Stomach smooth muscle (tissue), 2 donors: ENCODE measurements around the gene SLC9A1.

ENCODE experiments used
- H3K27ac ChIP-seq: one replicate; pipeline ENCODE4 v1.7.0; 2013; ENCODE audit warnings: mild to moderate bottlenecking, low read length, inconsistent platforms
- H3K27me3 ChIP-seq, 2 donors: one replicate each; pipeline ENCODE4 v1.7.0; 2013; ENCODE audit warnings: low read length in 2 of 2; ENCODE audit not compliant: insufficient read depth in 2 of 2, control insufficient read depth in 1 of 2
- H3K36me3 ChIP-seq, 2 donors: one replicate each; pipeline ENCODE4 v1.7.0; 2013; ENCODE audit warnings: low read length in 2 of 2; ENCODE audit not compliant: control insufficient read depth in 2 of 2, insufficient read depth in 2 of 2
- H3K4me1 ChIP-seq: one replicate; pipeline ENCODE4 v1.7.0; 2013; ENCODE audit warnings: low read length; ENCODE audit not compliant: control insufficient read depth, insufficient read depth
- H3K4me3 ChIP-seq, 2 donors: one replicate each; pipeline ENCODE4 v1.7.0; 2013; ENCODE audit warnings: low read length in 2 of 2
- H3K9ac ChIP-seq, 2 donors: one replicate each; pipeline ENCODE4 v1.7.0; 2013; ENCODE audit warnings: low read length in 2 of 2, mild to moderate bottlenecking in 1 of 2
- H3K9me3 ChIP-seq, 2 donors: one replicate each; pipeline ENCODE4 v1.7.0; 2013; ENCODE audit warnings: low read length in 2 of 2; ENCODE audit not compliant: control insufficient read depth in 2 of 2
- donor health status: healthy.
- donor health status: Pancreatic carcinoma.

Gene SLC9A1

GRCh38 chr1:27152004-27152828, 2.7 kb downstream of the SLC9A1 start:
- no peaks in the 10 kb centered on the region for H3K36me3 ChIP-seq
- H3K27me3 ChIP-seq: no peaks in the 10 kb centered on the region
- H3K4me1 ChIP-seq: peaks cover 43% of the 10 kb centered on the region
- peak overlapping the region; percentile 36 to 79 for H3K9ac ChIP-seq
- peak overlapping the region; percentile 70 to 84 for H3K4me3 ChIP-seq
- H3K27ac ChIP-seq: peak overlapping the region; percentile 61
- no peaks in the 10 kb centered on the region for H3K9me3 ChIP-seq

GRCh38 chr1:27150641-27151040, 4.3 kb downstream of the SLC9A1 start:
- no peaks in the 10 kb centered on the region for H3K36me3 ChIP-seq
- H3K9me3 ChIP-seq: no peaks in the 10 kb centered on the region
- no peaks in the 10 kb centered on the region for H3K27me3 ChIP-seq
- H3K4me3 ChIP-seq: peak overlapping the region in 1 of 2 donors; percentile 8
- H3K27ac ChIP-seq: no peak overlapping the region
- H3K9ac ChIP-seq: no peak overlapping the region
- H3K4me1 ChIP-seq: peaks cover 51% of the 10 kb centered on the region

- no peak overlapping the region for H3K27ac ChIP-seq
- H3K4me1 ChIP-seq: peaks cover 56% of the 10 kb centered on the region
- H3K4me3 ChIP-seq: peak overlapping the region in 1 of 2 donors; percentile 8
- H3K36me3 ChIP-seq: no peaks in the 10 kb centered on the region
- no peaks in the 10 kb centered on the region for H3K27me3 ChIP-seq
- H3K9me3 ChIP-seq: no peaks in the 10 kb centered on the region
- H3K9ac ChIP-seq: no peak overlapping the region
Measured at GRCh38 chr1:27150183-27150582, 4.7 kb downstream of the SLC9A1 start.

GRCh38 chr1:27149762-27150113, 5.2 kb downstream of the SLC9A1 start:
- Histone ChIP-seq H3K9me3 (no peaks in the 10 kb centered on the region), H3K9ac (no peak overlapping the region), H3K27ac (no peak overlapping the region), H3K4me3 (peak overlapping the region in 1 of 2 donors; percentile 22), H3K27me3 (no peaks in the 10 kb centered on the region), H3K36me3 (no peaks in the 10 kb centered on the region), H3K4me1 (peaks cover 58% of the 10 kb centered on the region)

- Histone ChIP-seq H3K27ac (no peak overlapping the region), H3K9me3 (no peaks in the 10 kb centered on the region), H3K4me1 (peaks cover 53% of the 10 kb centered on the region), H3K27me3 (no peaks in the 10 kb centered on the region), H3K9ac (no peak overlapping the region), H3K36me3 (no peaks in the 10 kb centered on the region), H3K4me3 (peak overlapping the region in 1 of 2 donors; percentile 22)
Measured at GRCh38 chr1:27149084-27149761, 5.7 kb downstream of the SLC9A1 start.

GRCh38 chr1:27148591-27148990, 6.3 kb downstream of the SLC9A1 start:
- Histone ChIP-seq H3K36me3 (no peaks in the 10 kb centered on the region), H3K9me3 (no peaks in the 10 kb centered on the region), H3K27ac (no peak overlapping the region), H3K4me1 (peaks cover 49% of the 10 kb centered on the region), H3K9ac (no peak overlapping the region), H3K4me3 (no peak overlapping the region), H3K27me3 (no peaks in the 10 kb centered on the region)

- Histone ChIP-seq H3K36me3 (no peaks in the 10 kb centered on the region), H3K27ac (no peak overlapping the region), H3K9me3 (no peaks in the 10 kb centered on the region), H3K9ac (no peak overlapping the region), H3K27me3 (no peaks in the 10 kb centered on the region), H3K4me3 (no peak overlapping the region), H3K4me1 (peaks cover 49% of the 10 kb centered on the region)
Measured at GRCh38 chr1:27147842-27148518, 6.9 kb downstream of the SLC9A1 start.

- no peaks in the 10 kb centered on the region for H3K27me3 ChIP-seq
- H3K27ac ChIP-seq: peak overlapping the region; percentile 73
- no peaks in the 10 kb centered on the region for H3K9me3 ChIP-seq
- H3K4me3 ChIP-seq: no peak overlapping the region
- peak overlapping the region; percentile 16 to 62 for H3K9ac ChIP-seq
- H3K36me3 ChIP-seq: no peaks in the 10 kb centered on the region
- H3K4me1 ChIP-seq: peaks cover 44% of the 10 kb centered on the region
Measured at GRCh38 chr1:27145934-27146354, 9.0 kb downstream of the SLC9A1 start.

- Histone ChIP-seq H3K36me3 (no peaks in the 10 kb centered on the region), H3K4me1 (peaks cover 39% of the 10 kb centered on the region), H3K27me3 (no peaks in the 10 kb centered on the region), H3K9ac (peak overlapping the region in 1 of 2 donors; percentile 62), H3K9me3 (no peaks in the 10 kb centered on the region), H3K27ac (peak overlapping the region; percentile 73), H3K4me3 (no peak overlapping the region)
Measured at GRCh38 chr1:27144920-27145661, 9.8 kb downstream of the SLC9A1 start.

- Histone ChIP-seq H3K36me3 (no peaks in the 10 kb centered on the region), H3K27me3 (no peaks in the 10 kb centered on the region), H3K4me3 (no peak overlapping the region), H3K9ac (no peak overlapping the region), H3K9me3 (no peaks in the 10 kb centered on the region), H3K27ac (peak overlapping the region; percentile 37), H3K4me1 (peaks cover 35% of the 10 kb centered on the region)
Measured at GRCh38 chr1:27144049-27144748, 10.7 kb downstream of the SLC9A1 start.
